ENCODE results near the gene CTSH. TPM values are rescaled to one million over a fixed set of nuclear protein-coding genes. Genes with fewer than 3 reads are reported as not detected.

The CTSH gene
- total RNA-seq, 1 experiment from 2014 or later = 20.4 TPM

- Mint-ChIP-seq H3K4me1 (no peaks in the 10 kb centered on the region), H3K4me3 (no peak overlapping the region), H3K36me3 (no peaks in the 10 kb centered on the region), H3K9me3 (no peaks in the 10 kb centered on the region), H3K27me3 (ENCODE audit: low read depth) (no peaks in the 10 kb centered on the region; the same call in 1 of the 2 replicates), H3K27ac (no peak overlapping the region)
- TF ChIP-seq TCF7 (CRISPR knock-in tag; IDR thresholded peaks at IDR 0.05; ENCODE audit: low read depth) = no peak
- TF ChIP-seq MLX (CRISPR knock-in tag; IDR thresholded peaks at IDR 0.05) = no peak
- TF ChIP-seq PREB (CRISPR knock-in tag; IDR thresholded peaks at IDR 0.05; ENCODE audit: borderline replicate concordance) = no peak
- no peak for TF ChIP-seq MXD4 (CRISPR knock-in tag; IDR thresholded peaks at IDR 0.05; ENCODE audit: borderline replicate concordance)
- TF ChIP-seq CDX4 (CRISPR knock-in tag; IDR thresholded peaks at IDR 0.05; ENCODE audit: borderline replicate concordance) = no peak
- peak; percentile 79 for TF ChIP-seq GABPB1 (CRISPR knock-in tag; IDR thresholded peaks at IDR 0.05)
- TF ChIP-seq IRF2 (CRISPR knock-in tag; IDR thresholded peaks at IDR 0.05; ENCODE audit: borderline replicate concordance, low read depth) = no peak
- TF ChIP-seq SP1 (CRISPR knock-in tag; conservative IDR thresholded peaks at IDR 0.05) = no peak
- POLR2A ChIA-PET = interaction anchor here (0.6 kb wide), 1 partner anchor 378 kb away, joined by 4 read pairs; no protein-coding TSS in a partner anchor
- DNase-seq (ENCODE audit: low spot score) (no peak), ATAC-seq (no peak; the same call in 1 of the 2 replicates)
- CTCF ChIA-PET = interaction anchor here (0.7 to 2.5 kb wide), 7 partner anchors 10 to 196 kb away, joined by 3 to 12 read pairs (median 7); no protein-coding TSS in a partner anchor
Measured at GRCh38 chr15:78988361-78988911, 43.6 kb upstream of the CTSH start.

GRCh38 chr15:78987556-78988360, 42.9 kb upstream of the CTSH start:
- Mint-ChIP-seq H3K27ac (no peak overlapping the region), H3K9me3 (no peaks in the 10 kb centered on the region), H3K4me3 (no peak overlapping the region), H3K4me1 (no peaks in the 10 kb centered on the region), H3K36me3 (no peaks in the 10 kb centered on the region), H3K27me3 (ENCODE audit: low read depth) (no peaks in the 10 kb centered on the region; the same call in 1 of the 2 replicates)
- POLR2A ChIA-PET = no interaction called here
- CTCF ChIA-PET = interaction anchor here (1.2 to 2.5 kb wide), 3 partner anchors 9 to 19 kb away, joined by 3 to 16 read pairs (median 12); no protein-coding TSS in a partner anchor
- DNase-seq (ENCODE audit: low spot score) (no peak), ATAC-seq (no peak)
- TF ChIP-seq MYBL2 (CRISPR knock-in tag; IDR thresholded peaks at IDR 0.05) = no peak
- TF ChIP-seq TEAD4 (CRISPR knock-in tag; IDR thresholded peaks at IDR 0.05) = no peak
- no peak for TF ChIP-seq ZSCAN18 (CRISPR knock-in tag; IDR thresholded peaks at IDR 0.05)
- no peak for TF ChIP-seq NFE2L1 (CRISPR knock-in tag; IDR thresholded peaks at IDR 0.05)
- no peak for TF ChIP-seq JAZF1 (CRISPR knock-in tag; IDR thresholded peaks at IDR 0.05)
- no peak for TF ChIP-seq ZNF396 (CRISPR knock-in tag; IDR thresholded peaks at IDR 0.05; ENCODE audit: borderline replicate concordance)
- TF ChIP-seq ZNF512 (CRISPR knock-in tag; IDR thresholded peaks at IDR 0.05; ENCODE audit: borderline replicate concordance) = no peak
- no peak for TF ChIP-seq ZNF423 (CRISPR knock-in tag; IDR thresholded peaks at IDR 0.05)
- TF ChIP-seq ZNF232 (CRISPR knock-in tag; IDR thresholded peaks at IDR 0.05) = no peak
- no peak for TF ChIP-seq EMX1 (CRISPR knock-in tag; IDR thresholded peaks at IDR 0.05)
